SK-N-SH (cell line): ENCODE data around the gene SPINT1. TPM values are rescaled to one million over a fixed set of nuclear protein-coding genes. Genes with fewer than 3 reads are reported as not detected.

Experiments
- CTCF ChIA-PET: fragments of 300-600, 350-600 bp; formaldehyde crosslinking; extraction: SDS; loops from one replicate; lab custom pipeline; 2021; lab: Yijun Ruan, JAX
- POLR2A ChIA-PET: fragments of 350-600 bp; sonication (Branson Sonifier 250); formaldehyde crosslinking; extraction: SDS; loops from one replicate; lab custom pipeline; 2020; ENCODE audit warnings: antibody characterized with exemption, inconsistent platforms; lab: Yijun Ruan, JAX
- DNase-seq: peaks from one replicate; pipeline ENCODE4 v3.0.0; 2012
- H2AFZ ChIP-seq: fragments of 200-600 bp; sonication (generic); 2 replicates; pipeline ENCODE4 v1.8.1; 2016; ENCODE audit warnings: antibody characterized with exemption, mild to moderate bottlenecking, low read depth
- H3F3A ChIP-seq: fragments of 200-600 bp; sonication (generic); replicated peaks from 2 replicates; pipeline ENCODE3; 2016; ENCODE audit warnings: antibody characterized with exemption, mild to moderate bottlenecking; ENCODE audit not compliant: insufficient read depth
- H3K27ac ChIP-seq, 2 experiments: fragments of 200-500 bp in 1 of 2; fragments of 200-600 bp in 1 of 2; sonication (Bioruptor generic) in 1 of 2; sonication (generic), shearing (Covaris generic) in 1 of 2; 2 replicates each; pipeline versions ENCODE4 v1.5.1 to v1.6.1; 2014 to 2016; ENCODE audit warnings: low read depth in 2 of 2, inconsistent platforms in 1 of 2, low read length in 1 of 2, mild to moderate bottlenecking in 1 of 2, mixed read lengths in 1 of 2
- H3K27me3 ChIP-seq: fragments of 200-600 bp; sonication (generic), shearing (Covaris generic); 2 replicates; pipeline ENCODE4 v1.6.1; 2016; ENCODE audit warnings: mixed run types; ENCODE audit not compliant: insufficient read depth
- H3K36me3 ChIP-seq, 2 experiments: fragments of 200-500 bp in 1 of 2; fragments of 200-600 bp in 1 of 2; sonication (Bioruptor generic) in 1 of 2; sonication (generic) in 1 of 2; replicated peaks in 1 of 2; 2 replicates each; pipeline versions ENCODE3 to v1.5.1; 2014 to 2016; ENCODE audit warnings: low read length in 1 of 2, mild to moderate bottlenecking in 1 of 2; ENCODE audit not compliant: insufficient read depth in 2 of 2, control insufficient read depth in 1 of 2
- H3K4me1 ChIP-seq, 2 experiments: fragments of 200-500 bp in 1 of 2; fragments of 200-600 bp in 1 of 2; sonication (Bioruptor generic) in 1 of 2; sonication (generic), shearing (Covaris generic) in 1 of 2; 2 replicates each; pipeline versions ENCODE4 v1.5.1 to v1.6.1; 2014 to 2016; ENCODE audit warnings: low read depth in 1 of 2, low read length in 1 of 2, mixed run types in 1 of 2; ENCODE audit not compliant: insufficient read depth in 2 of 2, control insufficient read depth in 1 of 2
- H3K4me2 ChIP-seq: fragments of 200-600 bp; sonication (generic), shearing (Covaris generic); 2 replicates; pipeline ENCODE4 v1.6.1; 2017; ENCODE audit warnings: mixed run types
- H3K4me3 ChIP-seq, 2 experiments: fragments of 200-500 bp in 1 of 2; fragments of 200-600 bp in 1 of 2; sonication (Bioruptor generic) in 1 of 2; sonication (generic), shearing (Covaris generic) in 1 of 2; 2 replicates each; pipeline versions ENCODE4 v1.5.1 to v1.8.1; 2014 to 2016; ENCODE audit warnings: low read depth in 2 of 2, inconsistent platforms in 1 of 2, low read length in 1 of 2, mild to moderate bottlenecking in 1 of 2, mixed read lengths in 1 of 2, moderate library complexity in 1 of 2
- H3K79me2 ChIP-seq: fragments of 200-600 bp; sonication (generic); 2 replicates; pipeline ENCODE4 v1.8.1; 2017; ENCODE audit warnings: mild to moderate bottlenecking; ENCODE audit not compliant: insufficient read depth
- H3K9ac ChIP-seq: fragments of 200-600 bp; sonication (generic); 2 replicates; pipeline ENCODE4 v1.6.1; 2017; ENCODE audit warnings: mixed run types
- H3K9me2 ChIP-seq: fragments of 200-600 bp; sonication (generic); 2 replicates; pipeline ENCODE4 v1.6.1; 2017; ENCODE audit warnings: mixed run types
- H3K9me3 ChIP-seq: fragments of 200-600 bp; sonication (generic); 2 replicates; pipeline ENCODE4 v1.6.1; 2017; ENCODE audit warnings: mixed run types, mild to moderate bottlenecking, moderate library complexity
- H4K20me1 ChIP-seq: fragments of 200-600 bp; sonication (generic); 2 replicates; pipeline ENCODE4 v1.6.1; 2017; ENCODE audit warnings: mild to moderate bottlenecking, mixed run types; ENCODE audit not compliant: insufficient read depth
- CHD2 ChIP-seq: fragments of 150-350 bp; IDR thresholded peaks from 2 replicates; pipeline ENCODE4 v1.6.1; 2018; ENCODE audit warnings: low read length; ENCODE audit not compliant: partially characterized antibody
- ELF1 ChIP-seq: IDR thresholded peaks from 2 replicates; pipeline ENCODE4 v1.4.0; 2012
- EP300 ChIP-seq, 2 experiments: IDR thresholded peaks; 2 replicates each; pipeline versions ENCODE4 v1.4.0 to v1.6.1; 2012; ENCODE audit warnings: borderline replicate concordance in 1 of 2, low read depth in 1 of 2, low read length in 1 of 2
- EZH2phosphoT487 ChIP-seq: fragments of 200-600 bp; sonication (generic); IDR thresholded peaks from 2 replicates; pipeline ENCODE4 v1.6.1; 2017; ENCODE audit warnings: low read depth, mixed run types, mild to moderate bottlenecking, antibody characterized with exemption, moderate library complexity, borderline replicate concordance
- FOSL2 ChIP-seq: IDR thresholded peaks from 2 replicates; pipeline ENCODE4 v1.4.0; 2012; ENCODE audit warnings: low read depth, mild to moderate bottlenecking, moderate library complexity, borderline replicate concordance
- FOXM1 ChIP-seq: IDR thresholded peaks from 2 replicates; pipeline ENCODE4 v1.4.0; 2012; ENCODE audit warnings: low read depth, mild to moderate bottlenecking
- GABPA ChIP-seq: IDR thresholded peaks from 2 replicates; pipeline ENCODE4 v1.4.0; 2012; ENCODE audit warnings: low read depth, mild to moderate bottlenecking
- IRF3 ChIP-seq: fragments of 150-350 bp; IDR thresholded peaks from 2 replicates; pipeline ENCODE4 v1.6.1; 2016; ENCODE audit warnings: mild to moderate bottlenecking, low read depth, low read length
- JUND ChIP-seq: IDR thresholded peaks from 2 replicates; pipeline ENCODE4 v1.4.0; 2012
- MAX ChIP-seq: IDR thresholded peaks from 2 replicates; pipeline ENCODE4 v1.4.0; 2012; ENCODE audit warnings: low read depth
- MEF2A ChIP-seq: IDR thresholded peaks from 2 replicates; pipeline ENCODE4 v1.4.0; 2012; ENCODE audit warnings: low read depth, borderline replicate concordance
- MXI1 ChIP-seq: IDR thresholded peaks from 2 replicates; pipeline ENCODE4 v1.6.1; 2012; ENCODE audit warnings: mild to moderate bottlenecking, low read depth, low read length, improper control_type of control experiment
- POLR2AphosphoS5 ChIP-seq: IDR thresholded peaks from 2 replicates; pipeline ENCODE4 v1.6.1; 2012; ENCODE audit warnings: low read depth, low read length
- REST ChIP-seq: IDR thresholded peaks from 2 replicates; pipeline ENCODE4 v1.6.1; 2012; ENCODE audit warnings: mild to moderate bottlenecking, low read depth, low read length, moderate library complexity
- RFX5 ChIP-seq: IDR thresholded peaks from 2 replicates; pipeline ENCODE4 v1.6.1; 2012; ENCODE audit warnings: mild to moderate bottlenecking, improper control_type of control experiment, low read length
- RXRA ChIP-seq: IDR thresholded peaks from 2 replicates; pipeline ENCODE4 v1.4.0; 2012; ENCODE audit warnings: low read depth, mild to moderate bottlenecking, borderline replicate concordance
- TAF1 ChIP-seq: IDR thresholded peaks from 2 replicates; pipeline ENCODE4 v1.6.1; 2012; ENCODE audit warnings: low read depth, mild to moderate bottlenecking, low read length, moderate library complexity, borderline replicate concordance
- TCF12 ChIP-seq: IDR thresholded peaks from 2 replicates; pipeline ENCODE4 v1.4.0; 2012
- YY1 ChIP-seq: IDR thresholded peaks from 2 replicates; pipeline ENCODE4 v1.4.0; 2012; ENCODE audit warnings: low read depth, mild to moderate bottlenecking
- ZBTB33 ChIP-seq: IDR thresholded peaks from 2 replicates; pipeline ENCODE4 v1.4.0; 2012; ENCODE audit warnings: low read depth, borderline replicate concordance
- WGBS: methylation state at CpG from one replicate; pipeline ENCODE4 v1.1.6; 2017; ENCODE audit warnings: low lambda C conversion rate; 5-methylcytosine and 5-hydroxymethylcytosine counted together
- polyA plus RNA-seq, 3 experiments: library from polyadenylated mRNA; depleted of rRNA; stranded (reverse); fragments of >200 nt; gene quantifications; 2 replicates each; pipeline ENCODE4 v1.2.3, GENCODE V29; 2012

The SPINT1 gene
- polyA plus RNA-seq, 1 of the 3 experiments (the other 2 are of a cell fraction): 2.0 TPM

GRCh38 chr15:40829115-40829514 lies 14.7 kb upstream of the SPINT1 start:
- Histone ChIP-seq H2AFZ (no peak overlapping the region), H3K4me2 (no peak overlapping the region), H3K9ac (no peak overlapping the region), H3K4me3 (no peak overlapping the region), H3K9me2 (no peaks in the 10 kb centered on the region), H3K36me3 (no peaks in the 10 kb centered on the region), H3K27me3 (no peaks in the 10 kb centered on the region), H4K20me1 (no peaks in the 10 kb centered on the region), H3K27ac (no peak overlapping the region), H3F3A (no peaks in the 10 kb centered on the region), H3K4me1 (no peaks in the 10 kb centered on the region; a peak in 1 of 4 replicates), H3K9me3 (no peaks in the 10 kb centered on the region), H3K79me2 (no peaks in the 10 kb centered on the region)
- POLR2A ChIA-PET: no interaction called here
- no peak for DNase-seq
- CTCF ChIA-PET: interaction anchor here (0.9 to 2.1 kb wide), 4 partner anchors 12 to 65 kb away, joined by 3 to 8 read pairs (median 4); partner anchors contain the start of gene VPS18
- 84% methylated on average over 5 of the region's 7 CpGs for WGBS
- no peak for TF ChIP-seq MXI1
- TF ChIP-seq FOXM1: no peak
- TF ChIP-seq RFX5: no peak
- no peak for TF ChIP-seq TAF1
- TF ChIP-seq ZBTB33: no peak
- TF ChIP-seq MAX: no peak
- TF ChIP-seq IRF3: no peak
- no peak for TF ChIP-seq EZH2phosphoT487
- no peak for TF ChIP-seq POLR2AphosphoS5
- TF ChIP-seq ELF1: no peak
- TF ChIP-seq GABPA: no peak
- TF ChIP-seq JUND: no peak
- no peak for TF ChIP-seq YY1
- TF ChIP-seq EP300 (IDR thresholded peaks at IDR 0.05; ENCODE audit: borderline replicate concordance in 1 of 2, low read depth in 1 of 2, low read length in 1 of 2): no peak
- TF ChIP-seq RXRA: no peak
- no peak for TF ChIP-seq REST
- no peak for TF ChIP-seq TCF12
- TF ChIP-seq MEF2A: no peak
- TF ChIP-seq CHD2: no peak
- TF ChIP-seq FOSL2: no peak
